Cardiac muscle cell (in vitro differentiated cells and primary cell): ENCODE data around the gene PTBP1. TPM values are rescaled to one million over a fixed set of nuclear protein-coding genes. Genes with fewer than 3 reads are reported as not detected.
A peak's percentile ranks its signal among the peaks of the same experiment; 100 is the strongest.

Experiments used
- DNase-seq, 2 donors: peaks; one replicate each; pipeline versions ENCODE4 v3.0.0 to v3.0.0-alpha.2; 2010 to 2017; ENCODE audit warnings: low read depth in 1 of 2, low spot score in 1 of 2
- H3K27ac ChIP-seq: fragments of 200-600 bp; sonication (generic); 2 replicates; pipeline ENCODE4 v1.5.1; 2016
- H3K27me3 ChIP-seq: fragments of 200-600 bp; sonication (generic); 2 replicates; pipeline ENCODE4 v1.6.0; 2016; ENCODE audit warnings: control low read depth
- H3K36me3 ChIP-seq: fragments of 200-600 bp; sonication (generic); 2 replicates; pipeline ENCODE4 v1.5.1; 2016; ENCODE audit warnings: control low read depth
- H3K4me1 ChIP-seq: fragments of 200-600 bp; sonication (generic); 2 replicates; pipeline ENCODE4 v1.8.1; 2017; ENCODE audit warnings: low read depth, mild to moderate bottlenecking, mixed run types
- H3K4me3 ChIP-seq: fragments of 200-600 bp; sonication (generic); 2 replicates; pipeline ENCODE4 v1.5.1; 2016; ENCODE audit warnings: mild to moderate bottlenecking
- H3K9me3 ChIP-seq: fragments of 200-600 bp; sonication (generic); 2 replicates; pipeline ENCODE4 v1.5.1; 2017; ENCODE audit warnings: low read depth, mild to moderate bottlenecking, control low read depth
- CTCF ChIP-seq: IDR thresholded peaks from 2 replicates; pipeline ENCODE4 v1.5.1; 2012; ENCODE audit warnings: low read depth, mild to moderate bottlenecking, low read length
- polyA plus RNA-seq: library from polyadenylated mRNA; unstranded; fragments of >200 nt; fragmentation: Nextera tagmentation; extraction: Ambion mirVana; gene quantifications from 2 replicates; pipeline ENCODE4 v1.2.1, GENCODE V29; 2016
- total RNA-seq: library from RNA; depleted of rRNA; stranded (reverse); fragments of >200 nt; gene quantifications from 2 replicates; pipeline ENCODE4 v1.2.3, GENCODE V29; 2016

Gene PTBP1
- total and polyA plus RNA-seq, 2 experiments from 2014 or later, result 92.7 to 110 TPM

DNA sequence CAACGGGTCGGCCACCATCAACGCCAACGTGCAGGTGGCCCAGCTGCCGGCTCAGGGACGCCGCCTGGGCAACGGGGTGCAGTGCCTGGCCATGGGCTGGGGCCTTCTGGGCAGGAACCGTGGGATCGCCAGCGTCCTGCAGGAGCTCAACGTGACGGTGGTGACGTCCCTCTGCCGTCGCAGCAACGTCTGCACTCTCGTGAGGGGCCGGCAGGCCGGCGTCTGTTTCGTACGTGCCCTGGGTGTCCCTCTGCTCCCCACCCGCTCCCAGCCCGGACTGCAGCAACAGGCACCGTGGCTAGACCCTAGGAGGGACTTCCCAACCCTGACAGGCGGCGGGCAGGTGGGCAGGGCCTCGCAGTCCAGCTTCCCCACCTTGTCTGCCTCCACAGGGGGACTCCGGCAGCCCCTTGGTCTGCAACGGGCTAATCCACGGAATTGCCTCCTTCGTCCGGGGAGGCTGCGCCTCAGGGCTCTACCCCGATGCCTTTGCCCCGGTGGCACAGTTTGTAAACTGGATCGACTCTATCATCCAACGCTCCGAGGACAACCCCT is 58.4 kb downstream of the PTBP1 start:
- TF ChIP-seq CTCF, result no peak

GRCh38 chr19:858284-858683 is 61.0 kb downstream of the PTBP1 start:
- TF ChIP-seq CTCF, result no peak
- DNase-seq, result no peak
- Histone ChIP-seq H3K36me3 (no peaks in the 10 kb centered on the region), H3K9me3 (no peaks in the 10 kb centered on the region), H3K27me3 (peaks cover 32% of the 10 kb centered on the region), H3K4me1 (no peaks in the 10 kb centered on the region), H3K4me3 (no peak overlapping the region), H3K27ac (no peak overlapping the region)

More for the DNA sequence above, 58.4 kb downstream of the PTBP1 start:
- H3K4me1 ChIP-seq, result no peaks in the 10 kb centered on the region
- H3K27me3 ChIP-seq, result peaks cover 18% of the 10 kb centered on the region
- H3K9me3 ChIP-seq, result no peaks in the 10 kb centered on the region
- H3K27ac ChIP-seq, result no peak overlapping the region
- no peak for DNase-seq
- no peak overlapping the region for H3K4me3 ChIP-seq
- no peaks in the 10 kb centered on the region for H3K36me3 ChIP-seq

GRCh38 chr19:858868-859843 is 61.9 kb downstream of the PTBP1 start, which contains the start of gene CFD:
Gene CFD (plus strand): TSS chr19:859664. CDS start chr19:859690, 26 bp downstream.
- TF ChIP-seq CTCF, result no peak
- Histone ChIP-seq H3K27me3 (peaks cover 32% of the 10 kb centered on the region), H3K4me3 (peak within 1 kb of the TSS; percentile 30), H3K9me3 (no peaks in the 10 kb centered on the region), H3K4me1 (no peaks in the 10 kb centered on the region), H3K27ac (no peak within 1 kb of the TSS), H3K36me3 (no peaks in the 10 kb centered on the region)
- DNase-seq, result no peak

- no peak for TF ChIP-seq CTCF
- H3K27ac ChIP-seq, result no peak overlapping the region
- peaks cover 32% of the 10 kb centered on the region for H3K27me3 ChIP-seq
- no peaks in the 10 kb centered on the region for H3K4me1 ChIP-seq
- no peaks in the 10 kb centered on the region for H3K36me3 ChIP-seq
- H3K4me3 ChIP-seq, result no peak overlapping the region
- H3K9me3 ChIP-seq, result no peaks in the 10 kb centered on the region
- DNase-seq, result no peak
Measured at GRCh38 chr19:861141-861755, 64.0 kb downstream of the PTBP1 start.

Other genes with a start within 250 kb of the PTBP1 start
- 826 and 1,015 TPM in 2 replicates for gene BSG, start 224.9 kb upstream of the PTBP1 start, total RNA-seq
- 976 and 1,204 TPM in 2 replicates for gene BSG, start 224.9 kb upstream of the PTBP1 start, polyA plus RNA-seq
- gene HCN2, start 207.6 kb upstream of the PTBP1 start, total RNA-seq, result 1.0 and 2.3 TPM in 2 replicates
- 0.34 and 0.46 TPM in 2 replicates for gene HCN2, start 207.6 kb upstream of the PTBP1 start, polyA plus RNA-seq
- gene POLRMT, start 163.9 kb upstream of the PTBP1 start, total RNA-seq, result 82.6 and 121 TPM in 2 replicates
- gene POLRMT, start 163.9 kb upstream of the PTBP1 start, polyA plus RNA-seq, result 103 and 120 TPM in 2 replicates
- gene FGF22, start 157.6 kb upstream of the PTBP1 start, total RNA-seq, result not detected in 2 replicates
- gene FGF22, start 157.6 kb upstream of the PTBP1 start, polyA plus RNA-seq, result 0.92 TPM in 1 of 2 replicates, not detected in the other
- 76.6 and 78.5 TPM in 2 replicates for gene RNF126, start 134.2 kb upstream of the PTBP1 start, total RNA-seq
- 88.7 and 92.1 TPM in 2 replicates for gene RNF126, start 134.2 kb upstream of the PTBP1 start, polyA plus RNA-seq
- gene FSTL3, start 121.1 kb upstream of the PTBP1 start, total RNA-seq, result 44.4 and 46.9 TPM in 2 replicates
- 33.0 and 34.7 TPM in 2 replicates for gene FSTL3, start 121.1 kb upstream of the PTBP1 start, polyA plus RNA-seq
- gene PRSS57, start 102.0 kb upstream of the PTBP1 start, total RNA-seq, result not detected in 2 replicates
- gene PRSS57, start 102.0 kb upstream of the PTBP1 start, polyA plus RNA-seq, result 0.22 TPM in 1 of 2 replicates, not detected in the other
- 63.5 and 105 TPM in 2 replicates for gene PALM, start 88.5 kb upstream of the PTBP1 start, total RNA-seq
- 23.0 and 33.0 TPM in 2 replicates for gene PALM, start 88.5 kb upstream of the PTBP1 start, polyA plus RNA-seq
- 0.18 and 1.2 TPM in 2 replicates for gene MISP, start 46.3 kb upstream of the PTBP1 start, total RNA-seq
- gene MISP, start 46.3 kb upstream of the PTBP1 start, polyA plus RNA-seq, result not detected in 2 replicates
- 70.8 and 88.2 TPM in 2 replicates for gene PLPPR3, start 24.5 kb downstream of the PTBP1 start, total RNA-seq
- 65.7 and 92.9 TPM in 2 replicates for gene PLPPR3, start 24.5 kb downstream of the PTBP1 start, polyA plus RNA-seq
- 1.4 and 5.7 TPM in 2 replicates for gene AZU1, start 30.4 kb downstream of the PTBP1 start, total RNA-seq
- 1.5 and 5.6 TPM in 2 replicates for gene AZU1, start 30.4 kb downstream of the PTBP1 start, polyA plus RNA-seq
- gene PRTN3, start 43.5 kb downstream of the PTBP1 start, total RNA-seq, result 0.60 TPM in 1 of 2 replicates, not detected in the other
- gene PRTN3, start 43.5 kb downstream of the PTBP1 start, polyA plus RNA-seq, result 0.44 and 0.57 TPM in 2 replicates
- gene ELANE, start 54.9 kb downstream of the PTBP1 start, total RNA-seq, result not detected in 2 replicates
- gene ELANE, start 54.9 kb downstream of the PTBP1 start, polyA plus RNA-seq, result not detected in 2 replicates
- 1.6 and 2.9 TPM in 2 replicates for gene CFD, start 62.2 kb downstream of the PTBP1 start, total RNA-seq
- gene CFD, start 62.2 kb downstream of the PTBP1 start, polyA plus RNA-seq, result 3.1 and 6.5 TPM in 2 replicates
- 61.9 and 67.2 TPM in 2 replicates for gene MED16, start 95.7 kb downstream of the PTBP1 start, total RNA-seq
- 104 and 145 TPM in 2 replicates for gene MED16, start 95.7 kb downstream of the PTBP1 start, polyA plus RNA-seq
- gene RNU6-9, start 96.0 kb downstream of the PTBP1 start, total RNA-seq, result not detected in 2 replicates
- not detected in 2 replicates for gene RNU6-9, start 96.0 kb downstream of the PTBP1 start, polyA plus RNA-seq
- gene R3HDM4, start 115.8 kb downstream of the PTBP1 start, total RNA-seq, result 60.3 and 66.2 TPM in 2 replicates
- gene R3HDM4, start 115.8 kb downstream of the PTBP1 start, polyA plus RNA-seq, result 82.1 and 86.7 TPM in 2 replicates
- gene KISS1R, start 119.9 kb downstream of the PTBP1 start, total RNA-seq, result 0.46 and 1.2 TPM in 2 replicates
- 1.9 and 3.2 TPM in 2 replicates for gene KISS1R, start 119.9 kb downstream of the PTBP1 start, polyA plus RNA-seq
- 59.7 and 62.3 TPM in 2 replicates for gene ARID3A, start 128.6 kb downstream of the PTBP1 start, total RNA-seq
- 39.1 and 48.7 TPM in 2 replicates for gene ARID3A, start 128.6 kb downstream of the PTBP1 start, polyA plus RNA-seq
- 136 and 143 TPM in 2 replicates for gene WDR18, start 186.9 kb downstream of the PTBP1 start, total RNA-seq
- gene WDR18, start 186.9 kb downstream of the PTBP1 start, polyA plus RNA-seq, result 241 and 262 TPM in 2 replicates
- gene GRIN3B, start 203.0 kb downstream of the PTBP1 start, total RNA-seq, result 5.4 and 8.5 TPM in 2 replicates
- 3.0 and 4.9 TPM in 2 replicates for gene GRIN3B, start 203.0 kb downstream of the PTBP1 start, polyA plus RNA-seq
- 228 and 370 TPM in 2 replicates for gene TMEM259, start 223.7 kb downstream of the PTBP1 start, total RNA-seq
- 403 and 445 TPM in 2 replicates for gene TMEM259, start 223.7 kb downstream of the PTBP1 start, polyA plus RNA-seq
- gene RNU6-2, start 224.1 kb downstream of the PTBP1 start, total RNA-seq, result not detected in 2 replicates
- not detected in 2 replicates for gene RNU6-2, start 224.1 kb downstream of the PTBP1 start, polyA plus RNA-seq
- 158 TPM in 2 replicates for gene CNN2, start 229.2 kb downstream of the PTBP1 start, total RNA-seq
- 183 and 185 TPM in 2 replicates for gene CNN2, start 229.2 kb downstream of the PTBP1 start, polyA plus RNA-seq
- 43.6 and 44.0 TPM in 2 replicates for gene ABCA7, start 242.7 kb downstream of the PTBP1 start, total RNA-seq
- gene ABCA7, start 242.7 kb downstream of the PTBP1 start, polyA plus RNA-seq, result 36.8 and 60.4 TPM in 2 replicates